CD4-positive, alpha-beta T cell treated with Interleukin-12 subunit alpha and Interleukin-12 subunit beta, for 1 hour (primary cell): ENCODE data around the gene SCYL1.

Experiments used
- DNase-seq: peaks from one replicate; pipeline ENCODE4 v3.0.0-alpha.2; 2020

Gene SCYL1

GRCh38 chr11:65537620-65538231 is 12.8 kb downstream of the SCYL1 start:
- DNase-seq = no peak

GRCh38 chr11:65538232-65538914 is 13.5 kb downstream of the SCYL1 start:
- DNase-seq = no peak

GRCh38 chr11:65538915-65539743 is 14.2 kb downstream of the SCYL1 start:
- no peak for DNase-seq

GRCh38 chr11:65539744-65540289 is 14.9 kb downstream of the SCYL1 start:
- no peak for DNase-seq

GRCh38 chr11:65540290-65541092 is 15.6 kb downstream of the SCYL1 start:
- peak; percentile 92 for DNase-seq

- DNase-seq = no peak
Observed at GRCh38 chr11:65541093-65541982, 16.5 kb downstream of the SCYL1 start.

GRCh38 chr11:65542738-65543390 is 18.0 kb downstream of the SCYL1 start:
- no peak for DNase-seq

GRCh38 chr11:65545853-65546216 is 21.0 kb downstream of the SCYL1 start:
- no peak for DNase-seq

GRCh38 chr11:65546217-65546958 is 21.5 kb downstream of the SCYL1 start:
- DNase-seq = peak; percentile 98

GRCh38 chr11:65547446-65548125 is 22.7 kb downstream of the SCYL1 start:
- peak; percentile 66 for DNase-seq

GRCh38 chr11:65548395-65548794 is 23.5 kb downstream of the SCYL1 start:
- DNase-seq = no peak

- DNase-seq = no peak
Observed at GRCh38 chr11:65549096-65549495, 24.2 kb downstream of the SCYL1 start.

- peak; percentile 73 for DNase-seq
Observed at GRCh38 chr11:65551572-65552387, 26.9 kb downstream of the SCYL1 start.

- no peak for DNase-seq
Observed at GRCh38 chr11:65552388-65552951, 27.6 kb downstream of the SCYL1 start.

GRCh38 chr11:65553301-65554001 is 28.6 kb downstream of the SCYL1 start:
- DNase-seq = peak; percentile 86

GRCh38 chr11:65554057-65554818 is 29.4 kb downstream of the SCYL1 start:
- DNase-seq = no peak

GRCh38 chr11:65554842-65555430 is 30.1 kb downstream of the SCYL1 start:
- DNase-seq = no peak
